IPS-NIHi7 (cell line): ENCODE measurements around the gene FARP2.
"Not testable (repeated sequence)": the region's sequence is repeated elsewhere in the genome, so short reads cannot be mapped to it uniquely, and the experiment has no call there.

Source experiments
- DNase-seq: peaks from one replicate; pipeline ENCODE4 v3.0.0; 2012; ENCODE audit warnings: mixed read lengths; ENCODE audit errors: extremely low spot score

The FARP2 gene

GRCh38 chr2:241368643-241369042 lies 12.6 kb downstream of the FARP2 start:
- DNase-seq: no peak

DNA sequence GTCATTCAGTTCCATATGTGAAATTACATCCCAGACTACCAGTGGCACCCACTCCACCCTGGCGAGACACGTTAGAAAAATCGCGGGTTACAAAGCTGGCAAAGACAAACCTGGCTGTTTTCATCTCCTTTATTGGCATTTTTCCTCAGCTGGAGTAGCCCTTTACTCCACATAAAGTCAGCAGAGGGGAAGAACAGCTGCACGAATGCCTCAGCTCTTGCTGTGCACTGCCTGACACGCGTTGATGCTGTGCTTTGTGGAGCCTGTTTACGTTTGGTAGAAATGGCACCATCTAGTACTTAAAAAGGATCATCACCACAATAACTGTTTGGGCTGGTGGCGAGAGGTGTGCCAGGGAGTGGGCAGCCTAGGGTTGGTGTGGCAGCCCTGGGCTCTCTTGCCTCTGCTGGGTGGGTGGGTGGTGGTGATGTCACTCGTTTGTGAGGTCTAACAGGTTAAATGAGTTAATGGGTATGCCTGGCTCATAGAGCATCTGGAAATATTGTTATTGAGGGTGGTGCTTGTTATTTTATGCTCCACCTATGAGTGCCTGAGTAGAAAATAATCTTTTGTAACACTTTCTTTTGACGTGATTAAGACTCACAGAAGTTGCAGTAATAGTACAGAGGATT lies 16.4 kb downstream of the FARP2 start:
- no peak for DNase-seq

DNA sequence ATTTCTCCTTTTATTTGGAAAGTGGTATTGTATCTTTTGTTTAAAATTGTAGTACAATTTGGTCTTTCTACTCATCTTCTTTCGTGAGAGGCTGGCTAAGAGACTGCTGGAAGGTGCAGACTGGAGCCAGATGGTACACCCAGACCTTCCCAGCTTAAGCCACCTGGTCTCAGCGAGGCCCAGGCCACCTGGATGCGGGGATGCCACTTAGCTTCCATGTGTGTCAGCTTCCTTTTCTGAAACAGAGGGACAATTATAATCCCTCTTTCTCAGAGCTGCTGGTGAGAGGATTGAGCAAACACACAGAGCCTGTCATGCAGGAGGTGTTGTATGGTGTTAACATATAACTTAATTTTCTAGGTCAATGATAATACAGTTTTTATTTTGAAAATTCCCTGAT lies 17.4 kb downstream of the FARP2 start:
- no peak for DNase-seq

GRCh38 chr2:241373906-241374305 lies 17.8 kb downstream of the FARP2 start:
- DNase-seq: not testable (repeated sequence)

DNA sequence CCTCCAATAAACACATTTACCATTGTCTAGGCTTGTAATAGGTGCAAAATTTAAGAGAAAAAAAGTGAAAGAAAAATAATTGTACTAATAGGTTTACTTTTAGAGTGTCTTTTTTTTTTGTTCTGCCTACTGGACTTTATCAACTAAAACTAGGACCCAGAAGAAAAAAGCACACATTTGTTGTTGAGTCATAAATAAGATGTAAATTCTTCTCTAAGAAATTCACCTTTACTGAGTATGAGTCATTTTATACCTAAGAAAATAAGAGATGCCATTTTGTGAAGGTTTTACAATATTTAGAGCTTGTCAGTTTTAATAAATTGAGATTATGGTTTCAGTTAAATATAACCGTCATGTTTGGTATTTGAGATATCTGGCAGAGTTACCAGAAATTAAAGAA lies 19.2 kb downstream of the FARP2 start:
- no peak for DNase-seq

DNA sequence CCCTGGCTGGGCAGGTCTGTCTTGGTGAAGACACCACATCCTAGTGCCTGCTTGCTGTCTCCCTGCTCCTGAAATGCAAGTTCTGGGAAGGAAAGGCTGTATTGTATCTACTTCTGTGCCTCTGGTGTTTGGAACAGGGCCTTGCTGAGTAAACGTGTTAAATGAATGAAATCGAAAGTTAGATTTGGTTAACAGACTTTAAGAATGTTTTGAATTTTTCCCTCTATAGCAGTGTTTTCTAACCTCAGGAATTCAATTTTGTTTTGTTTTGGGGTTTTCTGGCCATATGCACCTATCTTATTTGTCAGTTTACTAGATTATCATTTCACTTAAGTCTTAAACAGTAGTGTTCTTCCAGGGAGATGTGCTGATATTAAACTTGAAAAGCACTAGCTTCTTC lies 20.7 kb downstream of the FARP2 start:
- no peak for DNase-seq

DNA sequence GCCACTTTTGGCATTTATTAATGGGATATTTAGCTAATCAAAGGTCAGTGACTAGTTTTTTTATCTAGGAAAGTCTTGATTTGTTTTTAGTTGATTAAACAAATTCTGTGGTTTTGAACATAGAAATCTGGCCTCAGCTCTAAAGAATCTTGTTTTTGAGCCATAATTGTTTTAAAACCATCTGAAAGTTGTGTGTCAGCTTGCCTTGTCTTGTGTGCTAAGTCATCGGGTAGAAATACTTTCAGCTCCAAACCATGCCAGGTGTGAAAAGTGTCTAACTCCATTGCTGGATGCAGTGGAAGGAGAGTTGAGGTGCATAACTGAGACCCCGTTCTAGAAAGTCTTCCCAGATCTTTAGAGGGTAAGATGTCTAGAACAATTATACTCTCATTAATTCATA lies 22.7 kb downstream of the FARP2 start:
- DNase-seq: no peak

DNA sequence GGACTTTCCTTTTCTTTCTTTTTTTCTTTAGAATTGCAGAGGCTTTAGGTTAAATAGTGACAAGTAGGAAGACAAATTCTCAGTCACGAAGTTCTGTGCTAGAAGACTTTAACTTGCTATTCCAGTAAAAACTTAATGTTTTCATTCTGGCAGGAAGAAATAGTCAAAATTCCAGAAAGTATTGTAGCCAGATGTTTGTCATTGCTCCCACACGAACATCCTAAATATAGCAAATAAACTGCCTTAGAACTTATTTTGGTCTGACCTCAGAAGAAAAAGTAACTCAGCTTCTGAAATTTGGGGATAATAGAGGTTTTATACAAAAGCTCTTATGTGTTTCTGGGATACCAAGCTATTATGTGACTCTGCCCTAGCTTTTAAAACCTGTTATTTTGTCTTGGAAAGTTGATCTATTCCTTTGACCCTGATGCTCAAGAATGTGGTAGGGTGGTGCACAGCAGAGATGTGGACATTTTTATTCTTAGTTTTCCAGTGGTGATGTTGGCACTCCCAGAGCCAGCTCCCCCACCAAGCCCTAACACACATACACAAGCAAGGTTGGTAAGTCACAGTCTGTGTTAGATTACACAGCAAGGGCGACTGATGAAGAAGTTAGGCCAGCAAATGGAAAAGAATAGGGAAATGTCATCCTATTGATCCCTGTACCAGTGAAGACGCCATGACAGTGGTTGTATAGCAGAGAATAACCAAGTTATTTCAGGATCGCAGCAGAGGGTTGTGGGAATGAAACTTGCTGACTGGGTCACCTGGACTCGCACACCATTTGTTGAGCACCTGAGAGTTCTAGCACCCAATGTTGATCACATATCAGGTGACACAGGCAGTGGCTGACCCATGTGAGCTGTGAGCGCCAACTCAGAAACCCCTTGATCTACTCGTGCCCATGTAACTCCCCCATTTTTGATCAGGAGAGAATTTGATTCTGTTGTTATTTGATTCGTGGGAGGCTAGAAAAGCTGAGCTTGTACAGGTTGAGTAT lies 23.7 kb downstream of the FARP2 start:
- no peak for DNase-seq

GRCh38 chr2:241381872-241382271 lies 25.8 kb downstream of the FARP2 start:
- DNase-seq: no peak

- DNase-seq: not testable (repeated sequence)
These were observed 29.4 kb downstream of the FARP2 start for GRCh38 chr2:241385450-241385849.

- no peak for DNase-seq
These were observed 30.4 kb downstream of the FARP2 start for GRCh38 chr2:241386519-241386918.

- no peak for DNase-seq
These were observed 33.6 kb downstream of the FARP2 start for GRCh38 chr2:241389697-241390096.

DNA sequence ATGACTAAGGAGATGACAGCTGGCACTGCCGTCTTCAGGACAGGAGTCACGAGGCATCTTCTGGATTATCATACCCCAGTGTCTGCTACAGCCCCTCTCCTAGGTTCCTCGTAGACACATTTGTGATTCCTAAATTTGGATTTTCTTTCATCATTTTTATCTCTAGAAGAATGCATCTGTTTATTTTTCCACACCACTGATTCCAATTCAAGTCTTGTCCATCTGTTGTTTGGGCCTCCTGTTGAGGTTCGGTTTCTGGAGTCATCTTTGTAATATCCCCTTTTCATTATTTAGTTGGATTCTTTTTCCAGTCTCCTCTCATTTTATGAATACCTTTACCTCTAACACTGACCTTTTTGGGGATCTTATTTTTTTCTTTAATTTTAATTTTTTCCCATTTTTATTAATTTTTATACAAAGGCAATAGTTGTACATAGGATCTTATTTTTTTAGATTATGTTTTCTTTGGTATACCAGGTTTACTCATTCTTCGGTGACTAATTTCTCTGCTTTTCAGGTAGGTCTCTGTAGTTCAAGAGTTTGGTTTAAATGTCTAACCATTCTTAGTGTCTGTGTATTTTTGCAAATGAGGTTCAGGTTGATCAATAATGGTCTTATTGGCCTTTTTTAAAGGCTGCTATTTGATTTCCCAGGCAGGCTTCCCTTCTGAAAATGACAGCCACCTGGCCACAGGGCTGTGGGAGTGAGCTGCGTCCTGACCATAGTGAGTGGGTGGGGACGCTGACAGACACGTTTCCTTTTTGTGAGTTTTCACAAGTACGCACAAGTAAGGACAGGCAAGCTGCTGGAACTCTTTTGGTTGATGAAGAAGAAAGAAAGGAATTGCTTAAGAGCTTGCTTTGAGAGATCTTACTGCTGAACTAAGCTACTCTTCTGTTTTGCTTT lies 34.5 kb downstream of the FARP2 start:
- no peak for DNase-seq

- DNase-seq: peak; percentile 77
These were observed 36.0 kb downstream of the FARP2 start for GRCh38 chr2:241391892-241392665.

DNA sequence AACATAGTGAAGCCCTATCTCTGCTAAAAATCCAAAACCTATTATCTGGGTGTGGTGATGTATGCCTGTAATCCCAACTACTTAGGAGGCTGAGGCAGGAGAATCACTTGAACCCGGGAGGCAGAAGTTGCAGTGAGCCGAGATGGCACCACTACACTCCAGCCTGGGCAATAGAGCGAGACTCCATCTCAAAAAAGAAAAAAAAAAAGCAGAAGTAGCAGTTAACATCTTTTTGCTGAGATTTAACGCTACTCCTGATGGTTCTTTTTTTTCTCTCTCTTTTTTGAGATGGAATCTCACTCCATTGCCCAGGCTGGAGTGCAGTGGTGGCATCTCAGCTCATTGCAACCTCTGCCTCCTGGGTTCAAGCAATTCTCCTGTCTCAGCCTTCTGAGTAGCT lies 36.7 kb downstream of the FARP2 start:
- not testable (repeated sequence) for DNase-seq

- no peak for DNase-seq
These were observed 37.6 kb downstream of the FARP2 start for GRCh38 chr2:241393524-241394196.

DNA sequence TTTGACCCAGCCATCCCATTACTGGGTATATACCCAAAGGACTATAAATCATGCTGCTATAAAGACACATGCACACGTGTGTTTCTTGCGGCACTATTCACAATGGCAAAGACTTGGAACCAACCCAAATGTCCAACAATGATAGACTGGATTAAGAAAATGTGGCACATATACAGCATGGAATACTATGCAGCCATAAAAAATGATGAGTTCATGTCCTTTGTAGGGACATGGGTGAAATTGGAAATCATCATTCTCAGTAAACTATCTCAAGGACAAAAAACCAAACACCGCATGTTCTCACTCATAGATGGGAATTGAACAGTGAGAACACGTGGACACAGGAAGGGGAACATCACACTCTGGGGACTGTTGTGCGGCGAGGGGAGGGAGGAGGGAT lies 40.7 kb downstream of the FARP2 start:
- DNase-seq: not testable (repeated sequence)

DNA sequence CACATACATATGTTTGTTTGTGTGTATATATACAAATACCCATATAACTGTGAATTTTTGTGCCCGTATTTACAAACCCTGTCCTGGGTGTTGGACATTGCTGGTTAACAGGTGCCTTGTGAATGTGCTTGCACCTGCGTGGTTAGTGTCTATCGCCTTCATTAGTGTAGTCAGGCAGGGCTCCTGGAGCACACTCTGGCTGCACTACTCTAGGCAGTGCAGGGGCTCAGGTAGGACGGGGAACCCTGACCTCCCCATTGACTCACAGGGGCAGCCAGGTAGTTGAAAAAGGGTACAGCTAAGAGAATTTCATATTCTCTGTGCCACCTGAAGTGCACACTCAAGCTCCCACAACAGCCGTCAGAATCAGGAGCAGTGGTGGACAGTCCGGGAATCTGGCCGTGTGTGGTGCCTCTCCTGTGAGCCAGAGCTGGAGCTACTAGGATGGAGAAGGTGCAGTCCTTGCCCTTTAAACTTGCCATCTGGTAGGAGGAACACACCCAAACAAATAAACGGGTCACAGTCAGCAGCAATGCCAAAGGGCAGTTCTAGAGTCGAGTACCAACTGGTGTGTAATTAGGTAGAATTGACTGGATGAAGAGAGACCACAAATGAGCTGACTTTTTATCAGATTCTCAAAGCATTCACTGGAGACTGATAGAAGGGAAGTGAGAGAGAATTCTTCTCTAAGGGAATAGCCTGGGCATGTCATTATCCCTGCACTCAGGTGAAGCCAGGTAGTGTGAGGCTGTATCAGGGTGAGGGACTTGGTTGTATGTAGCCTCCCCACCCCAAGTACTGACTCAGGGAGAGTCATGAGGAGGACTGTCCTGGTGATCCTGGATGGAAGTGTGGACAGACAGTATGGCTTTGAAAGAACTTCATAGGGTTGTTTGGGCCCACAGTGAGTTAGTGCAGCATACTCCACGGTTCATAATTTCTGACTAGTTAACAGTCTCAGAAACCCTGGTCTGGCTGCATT lies 44.1 kb downstream of the FARP2 start:
- DNase-seq: no peak

- DNase-seq: no peak
These were observed 52.8 kb downstream of the FARP2 start for GRCh38 chr2:241408849-241409248.
